Skeletal muscle tissue (tissue), 4 donors: ENCODE results near the gene TSPAN9. TPM values are rescaled to one million over a fixed set of nuclear protein-coding genes. Genes with fewer than 3 reads are reported as not detected.
A peak's percentile ranks its signal among the peaks of the same experiment; 100 is the strongest.

Experiments
- H3K27ac ChIP-seq: one replicate; pipeline ENCODE4 v1.7.0; 2013; ENCODE audit warnings: mild to moderate bottlenecking, low read depth, low read length, inconsistent platforms
- H3K27me3 ChIP-seq, 3 donors: one replicate each; pipeline ENCODE4 v1.7.0; 2013; ENCODE audit warnings: low read length in 3 of 3; ENCODE audit not compliant: control insufficient read depth in 3 of 3, insufficient read depth in 3 of 3
- H3K36me3 ChIP-seq, 3 donors: one replicate each; pipeline ENCODE4 v1.7.0; 2013; ENCODE audit warnings: low read length in 3 of 3; ENCODE audit not compliant: control insufficient read depth in 3 of 3, insufficient read depth in 3 of 3
- H3K4me1 ChIP-seq, 3 donors: one replicate each; pipeline ENCODE4 v1.7.0; 2013; ENCODE audit warnings: low read length in 3 of 3, mild to moderate bottlenecking in 3 of 3; ENCODE audit not compliant: control insufficient read depth in 3 of 3, insufficient read depth in 3 of 3
- H3K4me3 ChIP-seq, 3 donors: one replicate each; pipeline ENCODE4 v1.7.0; 2013; ENCODE audit warnings: low read length in 3 of 3
- H3K9ac ChIP-seq, 3 donors: one replicate each; pipeline ENCODE4 v1.7.0; 2013; ENCODE audit warnings: low read length in 3 of 3, mild to moderate bottlenecking in 3 of 3, moderate library complexity in 2 of 3, low read depth in 1 of 3
- H3K9me3 ChIP-seq, 3 donors: one replicate each; pipeline ENCODE4 v1.7.0; 2013; ENCODE audit warnings: low read length in 3 of 3; ENCODE audit not compliant: control insufficient read depth in 3 of 3
- total RNA-seq: library from RNA; depleted of rRNA; stranded (reverse); fragments of >200 nt; gene quantifications from one replicate; pipeline ENCODE4 v1.2.3, GENCODE V29; 2014
- donor health status: Osteomylitis.

The TSPAN9 gene
- total RNA-seq, 1 donor from 2014 or later, result 66.3 TPM

GRCh38 chr12:3071107-3071506 lies 6.1 kb upstream of the TSPAN9 start:
- no peaks in the 10 kb centered on the region for H3K9me3 ChIP-seq
- H3K9ac ChIP-seq, result no peak overlapping the region
- H3K36me3 ChIP-seq, result no peaks in the 10 kb centered on the region
- H3K27me3 ChIP-seq, result no peaks in the 10 kb centered on the region
- H3K27ac ChIP-seq, result no peak overlapping the region
- no peak overlapping the region for H3K4me3 ChIP-seq
- H3K4me1 ChIP-seq, result peaks cover 7 to 12% (median 12%) of the 10 kb centered on the region in 3 donors

GRCh38 chr12:3071710-3072109 lies 5.5 kb upstream of the TSPAN9 start:
- no peaks in the 10 kb centered on the region for H3K27me3 ChIP-seq
- H3K4me3 ChIP-seq, result no peak overlapping the region
- H3K9me3 ChIP-seq, result no peaks in the 10 kb centered on the region
- H3K9ac ChIP-seq, result no peak overlapping the region
- no peak overlapping the region for H3K27ac ChIP-seq
- no peaks in the 10 kb centered on the region for H3K36me3 ChIP-seq
- H3K4me1 ChIP-seq, result peaks cover 11 to 17% (median 16%) of the 10 kb centered on the region in 3 donors

GRCh38 chr12:3073438-3074250 lies 3.5 kb upstream of the TSPAN9 start:
- H3K27ac ChIP-seq, result no peak overlapping the region

GRCh38 chr12:3075315-3075714 lies 1.9 kb upstream of the TSPAN9 start:
- H3K9me3 ChIP-seq, result no peaks in the 10 kb centered on the region
- H3K36me3 ChIP-seq, result no peaks in the 10 kb centered on the region
- H3K4me3 ChIP-seq, result no peak overlapping the region
- no peaks in the 10 kb centered on the region for H3K27me3 ChIP-seq
- peaks cover 12 to 27% (median 24%) of the 10 kb centered on the region in 3 donors for H3K4me1 ChIP-seq
- no peak overlapping the region for H3K9ac ChIP-seq
- H3K27ac ChIP-seq, result no peak overlapping the region

More at GRCh38 chr12:3073438-3074250, 3.5 kb upstream of the TSPAN9 start:
- Histone ChIP-seq H3K4me1 (peaks cover 12 to 27% (median 24%) of the 10 kb centered on the region in 3 donors), H3K36me3 (no peaks in the 10 kb centered on the region), H3K4me3 (no peak overlapping the region), H3K9ac (no peak overlapping the region), H3K27me3 (no peaks in the 10 kb centered on the region), H3K9me3 (no peaks in the 10 kb centered on the region)

GRCh38 chr12:3077572-3078081 lies 448 bp downstream of the TSPAN9 start:
- Histone ChIP-seq H3K27me3 (no peaks in the 10 kb centered on the region), H3K4me1 (peaks cover 17 to 34% (median 23%) of the 10 kb centered on the region in 3 donors), H3K9ac (peak overlapping the region; percentile 66 to 81 (median 79)), H3K4me3 (peak overlapping the region; percentile 72 to 81 (median 74)), H3K9me3 (no peaks in the 10 kb centered on the region), H3K27ac (peak overlapping the region; percentile 40), H3K36me3 (peaks cover 0 to 2% (median 0%) of the 10 kb centered on the region in 3 donors)

- no peaks in the 10 kb centered on the region for H3K27me3 ChIP-seq
- H3K36me3 ChIP-seq, result peaks cover 0 to 2% (median 0%) of the 10 kb centered on the region in 3 donors
- H3K4me3 ChIP-seq, result peak overlapping the region; percentile 72 to 81 (median 74)
- peak overlapping the region; percentile 66 to 81 (median 79) for H3K9ac ChIP-seq
- no peaks in the 10 kb centered on the region for H3K9me3 ChIP-seq
- H3K4me1 ChIP-seq, result peaks cover 15 to 32% (median 24%) of the 10 kb centered on the region in 3 donors
- H3K27ac ChIP-seq, result peak overlapping the region; percentile 40
Measured at GRCh38 chr12:3078086-3078820, 1.1 kb downstream of the TSPAN9 start.

- H3K9ac ChIP-seq, result no peak overlapping the region
- no peaks in the 10 kb centered on the region for H3K9me3 ChIP-seq
- H3K4me3 ChIP-seq, result no peak overlapping the region
- no peak overlapping the region for H3K27ac ChIP-seq
- no peaks in the 10 kb centered on the region for H3K27me3 ChIP-seq
- peaks cover 22 to 32% (median 31%) of the 10 kb centered on the region in 3 donors for H3K4me1 ChIP-seq
- peaks cover 0 to 7% (median 0%) of the 10 kb centered on the region in 3 donors for H3K36me3 ChIP-seq
Measured at GRCh38 chr12:3081091-3081490, 3.9 kb downstream of the TSPAN9 start.

- no peak overlapping the region for H3K9ac ChIP-seq
- peaks cover 0 to 8% (median 2%) of the 10 kb centered on the region in 3 donors for H3K36me3 ChIP-seq
- H3K4me1 ChIP-seq, result peaks cover 17 to 33% (median 26%) of the 10 kb centered on the region in 3 donors
- H3K9me3 ChIP-seq, result no peaks in the 10 kb centered on the region
- no peak overlapping the region for H3K4me3 ChIP-seq
- H3K27me3 ChIP-seq, result no peaks in the 10 kb centered on the region
- no peak overlapping the region for H3K27ac ChIP-seq
Measured at GRCh38 chr12:3081886-3082285, 4.7 kb downstream of the TSPAN9 start.

- peaks cover 0 to 9% (median 3%) of the 10 kb centered on the region in 3 donors for H3K36me3 ChIP-seq
- no peaks in the 10 kb centered on the region for H3K9me3 ChIP-seq
- no peak overlapping the region for H3K4me3 ChIP-seq
- peak overlapping the region; percentile 23 for H3K27ac ChIP-seq
- H3K9ac ChIP-seq, result no peak overlapping the region
- peaks cover 12 to 33% (median 19%) of the 10 kb centered on the region in 3 donors for H3K4me1 ChIP-seq
- H3K27me3 ChIP-seq, result no peaks in the 10 kb centered on the region
Measured at GRCh38 chr12:3083241-3083920, 6.2 kb downstream of the TSPAN9 start.
